Kidney capillary endothelial cell (primary cell): ENCODE measurements around the gene JPH3.

Experiments
- DNase-seq: peaks from one replicate; pipeline ENCODE4 v3.0.0-alpha.2; 2018; ENCODE audit warnings: low spot score

Gene JPH3

DNA sequence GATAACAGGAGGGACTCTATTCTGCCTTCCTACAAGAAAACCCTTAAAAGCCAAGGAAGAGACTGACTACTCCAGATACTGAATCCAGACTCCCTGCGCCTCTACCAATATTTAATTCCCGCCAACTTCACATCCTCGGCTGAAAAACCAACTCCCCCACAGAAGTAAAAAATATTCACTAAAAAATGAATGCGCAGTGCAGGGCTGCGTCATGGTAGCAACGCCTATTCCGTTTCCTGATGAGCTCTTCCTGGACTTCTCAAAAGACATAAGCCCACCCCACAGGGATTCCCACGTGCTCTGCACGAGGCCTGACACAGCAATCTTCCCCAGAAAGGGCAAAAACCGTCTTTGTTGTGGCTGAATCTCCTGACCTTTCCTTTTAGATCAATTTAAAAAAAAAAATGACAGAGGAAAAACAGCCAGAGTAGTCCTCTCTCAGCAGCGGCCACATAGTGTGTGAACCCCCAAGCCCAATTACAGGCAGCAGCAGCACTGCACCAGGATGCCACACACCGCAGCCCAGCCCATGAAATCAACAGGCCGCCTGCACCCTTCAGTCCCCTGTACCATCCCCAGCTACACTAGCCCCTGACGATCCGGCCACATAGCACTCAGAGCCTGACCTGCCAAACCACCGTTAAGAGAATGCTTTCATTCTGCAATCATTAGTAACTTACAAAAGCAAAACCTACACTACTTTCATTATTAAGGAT lies 139.6 kb downstream of the JPH3 start:
- no peak for DNase-seq

DNA sequence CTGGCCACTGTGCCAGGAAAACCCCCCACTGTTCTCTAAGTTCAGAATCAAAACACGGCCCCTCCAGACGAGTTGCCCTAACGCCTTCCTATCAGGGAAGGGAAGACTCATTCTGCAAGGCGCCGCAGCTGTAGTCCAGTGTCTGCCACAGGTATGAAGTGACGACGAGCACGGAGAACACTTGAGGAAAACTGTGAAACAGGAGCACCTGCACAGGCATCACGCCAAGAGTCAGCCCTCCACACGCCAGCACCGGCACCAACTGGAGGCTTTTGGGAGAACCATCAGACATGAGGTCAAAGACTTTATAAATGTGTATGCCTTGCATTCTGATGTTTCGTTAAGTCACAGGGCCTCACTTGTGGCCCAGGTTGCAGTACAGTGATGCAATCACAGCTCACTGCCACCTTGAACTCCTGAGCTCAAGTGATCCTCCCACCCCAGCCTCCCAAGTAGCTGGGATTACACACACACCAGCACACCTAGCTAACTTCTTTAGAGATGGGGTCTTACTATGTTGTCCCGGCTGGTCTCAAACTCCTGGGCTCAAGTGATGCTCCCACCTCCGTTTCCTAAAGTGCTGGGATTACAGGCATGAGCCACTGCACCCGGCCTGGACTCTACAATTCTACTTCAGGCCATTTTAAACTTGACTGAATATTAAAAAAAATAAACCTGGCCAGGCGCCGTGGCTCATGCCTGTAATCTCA lies 140.6 kb downstream of the JPH3 start:
- DNase-seq: no peak

DNA sequence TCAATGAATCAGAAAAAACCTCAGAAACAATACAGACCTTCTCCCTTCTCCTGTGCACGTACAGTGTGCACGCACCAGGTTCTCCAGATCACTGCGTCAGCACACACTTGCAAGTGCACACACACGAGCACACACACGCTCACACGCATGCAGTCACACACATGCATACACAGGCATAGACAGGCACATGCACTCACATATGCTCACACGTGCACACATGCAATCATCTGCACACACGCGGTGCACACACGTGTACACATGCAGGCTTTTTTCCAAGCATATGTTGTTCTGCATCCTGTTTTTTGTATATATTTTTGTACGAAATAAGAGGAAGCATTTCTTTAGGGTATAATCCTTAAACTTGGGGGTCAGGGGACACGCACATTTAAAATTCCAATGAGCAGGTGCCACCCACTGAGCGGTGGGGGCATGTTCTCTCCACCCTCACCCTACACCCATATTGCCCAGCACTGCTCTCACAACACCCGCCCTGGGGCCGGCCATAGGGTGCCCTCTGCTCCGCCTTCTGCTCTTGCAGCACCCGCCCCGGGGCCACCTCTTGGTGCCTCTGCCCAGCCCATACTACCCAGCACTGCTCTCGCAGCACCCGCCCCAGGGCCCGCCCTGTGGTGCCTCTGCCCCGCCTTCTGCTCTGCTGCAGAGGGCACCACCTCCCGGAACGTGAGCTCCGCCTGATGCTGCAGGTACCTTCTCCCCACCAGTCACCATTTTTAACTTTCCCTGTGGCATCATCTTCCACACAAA lies 142.6 kb downstream of the JPH3 start:
- DNase-seq: no peak

DNA sequence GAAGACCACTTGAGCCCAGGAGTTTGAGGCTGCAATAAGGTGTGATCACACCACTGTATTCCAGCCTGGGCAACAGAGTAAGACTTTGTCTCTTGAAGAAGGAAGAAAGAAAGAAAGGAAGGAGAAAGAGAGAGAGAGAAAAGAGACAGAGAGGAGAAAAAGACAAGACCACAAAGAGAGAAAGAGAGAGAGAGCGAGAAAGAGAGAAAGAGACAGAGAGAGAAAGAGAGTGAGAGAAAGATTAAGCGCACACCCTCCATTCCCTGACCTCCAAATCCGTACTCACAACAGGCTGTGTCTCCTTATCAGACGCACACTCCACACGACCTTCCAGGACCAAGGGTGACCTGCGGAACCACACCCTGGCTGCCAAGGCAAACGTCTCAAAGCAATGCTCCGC lies 143.9 kb downstream of the JPH3 start:
- DNase-seq: no peak
